ENCODE measurements around the gene FRMD1. TPM values are rescaled to one million over a fixed set of nuclear protein-coding genes. Genes with fewer than 3 reads are reported as not detected.

FRMD1 gene
- total and polyA plus RNA-seq, 2 donors (not counting 3 experiments of a cell fraction or from before 2014, with no cell fraction given) = not detected

GRCh38 chr6:168033791-168034190 is 45.2 kb downstream of the FRMD1 start:
- FAIRE-seq = no peak
- peaks cover 25% of the 10 kb centered on the region for H3K4me1 ChIP-seq (ENCODE audit: control insufficient read depth, extremely low read depth, insufficient read depth, low read length)
- no peak overlapping the region for H3K27ac ChIP-seq (ENCODE audit: insufficient read depth, low read depth, low read length)
- H3K27me3 ChIP-seq (ENCODE audit: control insufficient read depth in 2 of 2, insufficient read depth in 2 of 2, low read length in 2 of 2) = no peaks in the 10 kb centered on the region
- no TSS peak for BruUV-seq (replicated peaks)
- TF ChIP-seq FOS (IDR thresholded peaks at IDR 0.05; ENCODE audit: borderline replicate concordance, insufficient read depth, low read length) (no peak), CTCF (IDR thresholded peaks at IDR 0.05; ENCODE audit: extremely low read depth in 1 of 2, insufficient read depth in 1 of 2, low read depth in 1 of 2, low read length in 2 of 2) (no peak), MYC (IDR thresholded peaks at IDR 0.05; ENCODE audit: low read depth, low read length) (no peak), GATA2 (IDR thresholded peaks at IDR 0.05; ENCODE audit: insufficient read depth, insufficient read length, low read depth, low read length) (no peak), EZH2 (IDR thresholded peaks at IDR 0.05; ENCODE audit: borderline replicate concordance, low read depth, low read length, severe bottlenecking) (no peak), POLR2A (IDR thresholded peaks at IDR 0.05; ENCODE audit: low read depth, low read length) (no peak), POLR2AphosphoS5 (IDR thresholded peaks at IDR 0.05; ENCODE audit: insufficient read depth, low read depth, low read length) (no peak), MAX (IDR thresholded peaks at IDR 0.05; ENCODE audit: insufficient read depth, insufficient read length) (no peak), JUN (IDR thresholded peaks at IDR 0.05; ENCODE audit: borderline replicate concordance, insufficient read depth, insufficient read length, low read depth) (no peak)
- POLR2A ChIA-PET = no interaction called here
- no peaks in the 10 kb centered on the region for H3K79me2 ChIP-seq (ENCODE audit: control insufficient read depth, insufficient read depth, low read length)
- intact Hi-C loops (cut with micrococcal nuclease) = loop anchor here (10.0 kb wide), 1 partner anchor 209 kb away; the partner anchor contains the start of gene AFDN
- no peaks in the 10 kb centered on the region for H3K9me1 ChIP-seq (replicated peaks; ENCODE audit: control insufficient read depth, extremely low read depth, insufficient read depth, low read length)
- H3K4me2 ChIP-seq (ENCODE audit: insufficient read depth, low read length) = no peak overlapping the region
- H3K9me3 ChIP-seq (replicated peaks; ENCODE audit: control insufficient read depth, insufficient read depth, low read length) = no peaks in the 10 kb centered on the region
- DNase-seq (ENCODE audit: low read depth, low spot score) = no peak
- no peak overlapping the region for H2AFZ ChIP-seq (ENCODE audit: low read depth, low read length)
- dilution Hi-C loops (cut with MboI; ENCODE audit: extremely low pct_ligation_motif_present, low sequenced_read_pairs) = no loop called here
- H4K20me1 ChIP-seq (replicated peaks; ENCODE audit: control insufficient read depth, extremely low read depth, insufficient read depth, low read length) = no peaks in the 10 kb centered on the region
- H3K9ac ChIP-seq (replicated peaks; ENCODE audit: extremely low read depth, insufficient read depth, low read length) = no peak overlapping the region
- CTCF ChIA-PET = no interaction called here
- no peaks in the 10 kb centered on the region for H3K36me3 ChIP-seq (ENCODE audit: control insufficient read depth in 2 of 2, extremely low read depth in 1 of 2, insufficient read depth in 2 of 2, low read length in 2 of 2)
- no peak overlapping the region for H3K4me3 ChIP-seq (replicated peaks in 1 of 3; ENCODE audit: insufficient read depth in 1 of 3, low read depth in 1 of 3, low read length in 3 of 3)
